Cardiac fibroblast (primary cell): ENCODE measurements around the gene CPN2.
A peak's percentile ranks its signal among the peaks of the same experiment; 100 is the strongest.

Source experiments
- DNase-seq, 2 donors: peaks; one replicate each; pipeline versions ENCODE4 v3.0.0 to v3.0.0-alpha.2; 2010; ENCODE audit warnings: low read depth in 2 of 2
- H3K4me3 ChIP-seq, 2 donors: replicated peaks in 1 of 2; 1 replicate in 1 of 2; 2 replicates in 1 of 2; pipeline ENCODE4 v1.5.1; 2011; ENCODE audit warnings: low read depth in 2 of 2, low read length in 2 of 2, mild to moderate bottlenecking in 2 of 2, moderate library complexity in 1 of 2
- CTCF ChIP-seq: IDR thresholded peaks from one replicate; pipeline ENCODE4 v1.5.1; 2011; ENCODE audit warnings: low read depth, mild to moderate bottlenecking, low read length, inconsistent platforms

The CPN2 gene

DNA sequence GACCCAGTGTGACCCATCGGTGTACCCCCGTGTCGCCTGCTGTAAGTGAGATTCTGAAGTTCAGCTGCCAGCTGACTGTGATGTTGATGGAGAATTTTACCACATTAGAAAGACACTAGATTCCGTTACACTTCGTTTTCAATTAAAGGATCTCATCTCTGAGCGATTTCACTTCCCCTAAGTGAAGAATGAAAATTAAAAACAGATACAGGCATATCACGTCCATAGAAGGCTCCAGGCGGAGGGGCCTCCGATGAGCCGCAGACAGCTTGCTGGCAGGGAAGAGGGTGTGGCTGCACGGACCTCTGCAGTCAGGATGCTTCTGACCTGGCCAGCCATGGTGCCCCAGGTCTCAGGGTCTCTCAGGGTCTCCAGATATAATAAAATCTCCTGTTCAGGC lies 6.6 kb upstream of the CPN2 start:
- DNase-seq: no peak
- H3K4me3 ChIP-seq: no peak overlapping the region
- TF ChIP-seq CTCF: no peak

- H3K4me3 ChIP-seq: no peak overlapping the region
- no peak for TF ChIP-seq CTCF
- DNase-seq: peak in 1 of 2 donors; percentile 6
Observed at GRCh38 chr3:194355379-194355778, 4.3 kb upstream of the CPN2 start.

DNA sequence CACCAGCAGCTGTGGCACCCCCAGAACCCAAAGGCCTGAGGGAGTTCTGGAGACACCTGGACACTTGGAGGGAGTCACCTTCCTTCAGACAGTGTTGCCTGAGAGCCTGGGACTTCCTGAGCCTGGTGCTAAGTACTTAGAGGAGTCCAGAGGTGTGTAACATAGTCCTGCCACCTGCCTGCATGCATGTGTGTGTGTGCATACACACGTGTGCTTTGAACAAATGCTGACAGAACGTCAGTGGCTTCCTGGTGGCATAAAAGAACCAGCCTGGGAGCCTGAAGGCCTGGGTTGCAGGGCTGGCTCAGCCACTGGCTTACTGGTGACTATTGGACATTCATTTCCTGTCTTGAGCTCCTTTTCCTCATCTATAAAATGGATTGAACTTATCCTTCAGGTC lies 3.2 kb upstream of the CPN2 start:
- no peak overlapping the region for H3K4me3 ChIP-seq
- no peak for DNase-seq
- TF ChIP-seq CTCF: no peak

DNA sequence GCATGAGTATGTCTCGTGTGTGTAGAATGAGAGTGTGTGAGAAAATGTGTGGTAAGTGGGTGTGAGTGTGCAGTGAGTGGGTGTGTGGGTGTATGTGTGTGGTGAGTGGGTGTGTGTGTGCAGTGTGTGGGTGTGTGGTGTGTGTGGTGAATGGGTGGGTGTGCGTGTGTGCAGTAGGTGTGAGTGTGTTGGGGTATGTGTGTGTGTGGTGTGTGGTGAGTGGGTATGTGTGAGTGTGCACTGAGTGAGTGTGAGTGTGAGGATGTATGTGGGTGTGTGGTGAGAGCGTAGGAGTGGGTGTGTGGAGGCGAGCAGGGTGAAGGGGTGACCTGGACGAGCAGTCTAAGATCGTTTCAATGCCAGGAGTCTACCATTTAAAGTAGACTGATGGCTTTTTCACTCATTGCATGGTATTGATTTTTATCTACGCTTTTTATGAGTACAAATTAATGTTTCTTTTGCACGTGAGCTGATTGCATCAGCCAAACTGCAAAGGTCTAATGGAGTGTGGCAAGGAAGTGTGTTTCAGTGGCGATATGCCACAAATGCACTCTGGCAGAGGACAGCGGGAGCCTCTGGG lies 1.6 kb upstream of the CPN2 start:
- no peak for DNase-seq
- H3K4me3 ChIP-seq: no peak overlapping the region
- no peak for TF ChIP-seq CTCF

- DNase-seq: no peak
- TF ChIP-seq CTCF: no peak
- no peak overlapping the region for H3K4me3 ChIP-seq
Observed at GRCh38 chr3:194351952-194352536, 916 bp upstream of the CPN2 start.

- H3K4me3 ChIP-seq: no peak overlapping the region
- no peak for TF ChIP-seq CTCF
- no peak for DNase-seq
Observed at GRCh38 chr3:194350726-194351071, 429 bp downstream of the CPN2 start.

DNA sequence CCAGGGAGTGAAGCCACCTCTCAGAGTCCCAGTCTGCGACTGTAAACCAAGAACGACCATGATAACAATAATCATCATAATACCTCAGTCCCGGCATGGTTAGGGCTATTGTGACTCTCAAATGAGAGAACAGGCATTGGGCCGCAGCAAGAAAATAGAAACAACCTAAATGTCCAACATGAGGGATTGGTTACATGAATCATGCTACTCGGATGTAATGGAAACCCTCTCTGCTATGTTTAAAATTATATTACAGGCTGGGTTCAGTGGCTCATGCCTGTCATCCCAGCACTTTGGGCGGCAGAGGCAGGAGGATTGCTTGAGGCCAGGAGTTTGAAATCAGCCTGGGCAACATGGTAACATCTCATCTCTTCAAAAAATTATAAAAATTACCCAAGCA lies 2.8 kb downstream of the CPN2 start:
- TF ChIP-seq CTCF: no peak
- H3K4me3 ChIP-seq: no peak overlapping the region
- no peak for DNase-seq
